GM12865 (cell line): ENCODE data around the gene CLDN34.

Experiments
- DNase-seq: peaks from one replicate; pipeline ENCODE4 v3.0.0; 2010; ENCODE audit warnings: low read depth
- H3K4me3 ChIP-seq: 2 replicates; pipeline ENCODE4 v1.5.1; 2011; ENCODE audit warnings: mild to moderate bottlenecking, low read depth, low read length, control low read depth
- TF ChIP-seq, protein P1 (sequence below): IDR thresholded peaks from 2 replicates; pipeline ENCODE4 v1.5.1; 2011; ENCODE audit warnings: low read length, control low read depth, low read depth, inconsistent platforms; ENCODE audit not compliant: insufficient read depth; ENCODE audit errors: missing control alignments

CLDN34 gene, protein sequence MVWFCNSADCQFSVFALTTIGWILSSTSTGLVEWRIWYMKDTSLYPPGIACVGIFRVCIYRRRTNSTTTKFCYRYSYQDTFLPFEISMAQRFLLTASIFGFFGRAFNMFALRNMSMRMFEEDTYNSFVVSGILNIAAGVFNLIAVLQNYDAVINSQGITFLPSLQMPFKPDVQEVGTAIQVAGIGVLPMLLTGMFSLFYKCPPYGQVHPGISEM

DNA sequence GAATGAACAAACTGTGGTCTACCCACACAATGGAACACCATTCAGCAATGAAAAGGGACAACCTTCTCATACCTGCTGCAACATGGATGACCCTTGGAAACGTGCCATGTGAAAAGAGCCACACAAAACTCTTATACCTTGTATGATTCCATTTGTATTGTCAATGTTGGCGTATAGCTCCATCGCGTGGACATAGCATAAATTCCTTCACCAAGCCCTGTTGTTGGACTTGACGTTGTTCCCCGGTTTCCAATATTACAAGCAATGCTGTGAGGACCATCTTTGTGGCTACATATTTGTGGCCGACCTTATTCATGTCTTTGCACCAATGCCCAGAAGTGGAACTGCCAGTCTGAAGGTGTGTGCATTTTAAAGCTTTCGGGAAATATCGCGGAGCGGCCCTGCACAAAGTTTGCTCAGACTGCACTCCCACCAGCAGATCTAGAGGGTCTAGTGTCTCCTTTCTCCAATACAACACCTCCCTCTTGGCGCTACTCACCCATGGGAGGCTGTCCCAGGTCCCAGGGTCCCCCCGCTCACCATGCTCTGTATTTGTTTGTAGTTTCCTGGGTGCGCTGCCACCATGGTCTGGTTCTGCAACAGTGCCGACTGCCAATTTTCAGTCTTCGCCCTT lies at the start of gene CLDN34:
Gene CLDN34 (plus strand): TSS at position 584 of the 634 bp plus-strand sequence. CDS start 0 bp downstream, at position 584.
- TF ChIP-seq, protein P1, sequence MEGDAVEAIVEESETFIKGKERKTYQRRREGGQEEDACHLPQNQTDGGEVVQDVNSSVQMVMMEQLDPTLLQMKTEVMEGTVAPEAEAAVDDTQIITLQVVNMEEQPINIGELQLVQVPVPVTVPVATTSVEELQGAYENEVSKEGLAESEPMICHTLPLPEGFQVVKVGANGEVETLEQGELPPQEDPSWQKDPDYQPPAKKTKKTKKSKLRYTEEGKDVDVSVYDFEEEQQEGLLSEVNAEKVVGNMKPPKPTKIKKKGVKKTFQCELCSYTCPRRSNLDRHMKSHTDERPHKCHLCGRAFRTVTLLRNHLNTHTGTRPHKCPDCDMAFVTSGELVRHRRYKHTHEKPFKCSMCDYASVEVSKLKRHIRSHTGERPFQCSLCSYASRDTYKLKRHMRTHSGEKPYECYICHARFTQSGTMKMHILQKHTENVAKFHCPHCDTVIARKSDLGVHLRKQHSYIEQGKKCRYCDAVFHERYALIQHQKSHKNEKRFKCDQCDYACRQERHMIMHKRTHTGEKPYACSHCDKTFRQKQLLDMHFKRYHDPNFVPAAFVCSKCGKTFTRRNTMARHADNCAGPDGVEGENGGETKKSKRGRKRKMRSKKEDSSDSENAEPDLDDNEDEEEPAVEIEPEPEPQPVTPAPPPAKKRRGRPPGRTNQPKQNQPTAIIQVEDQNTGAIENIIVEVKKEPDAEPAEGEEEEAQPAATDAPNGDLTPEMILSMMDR: no peak
- no peak within 1 kb of the TSS for H3K4me3 ChIP-seq
- no peak for DNase-seq

DNA sequence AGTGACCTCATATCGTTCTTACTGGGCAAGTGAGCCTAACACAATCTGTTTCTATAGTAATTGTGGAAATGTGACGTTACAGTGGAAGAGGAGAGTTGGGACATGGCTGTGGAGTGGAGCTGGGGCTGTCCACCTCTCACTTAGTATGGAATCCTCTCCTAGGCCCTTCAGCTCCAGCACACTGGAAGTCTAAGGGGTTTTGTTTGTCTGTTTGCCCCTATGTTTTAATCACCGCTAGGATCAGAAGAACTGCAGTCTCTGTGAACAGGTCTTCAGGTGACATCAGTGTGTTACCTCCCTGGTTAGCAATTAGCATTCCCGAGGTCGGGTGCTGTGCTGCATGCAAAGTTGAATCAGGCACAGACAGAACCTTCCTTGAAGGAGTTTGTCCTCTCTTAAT lies 49.3 kb upstream of the CLDN34 start:
- no peak for DNase-seq
- H3K4me3 ChIP-seq: no peak overlapping the region
- TF ChIP-seq, protein P1: no peak

DNA sequence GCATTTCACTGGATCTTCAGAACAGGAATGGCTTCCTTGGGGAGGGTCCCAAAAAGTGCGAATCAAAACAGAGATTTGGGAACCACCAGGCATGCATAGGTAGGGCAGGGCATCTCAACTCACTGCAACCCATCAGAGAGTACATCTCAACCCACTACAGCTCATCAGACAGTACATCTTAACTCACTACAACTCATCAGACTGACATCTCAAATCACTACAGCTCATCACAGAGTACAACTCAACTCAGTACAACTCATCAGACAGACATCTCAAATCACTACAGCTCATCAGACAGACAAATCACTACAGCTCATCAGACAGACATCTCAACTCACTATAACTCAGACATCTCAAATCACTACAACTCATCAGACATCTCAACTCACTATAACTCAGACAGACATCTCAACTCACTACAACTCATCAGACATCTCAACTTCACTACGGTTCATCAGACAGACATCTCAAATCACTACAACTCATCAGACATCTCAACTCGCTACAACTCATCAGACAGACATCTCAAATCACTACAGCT lies 47.5 kb upstream of the CLDN34 start:
- TF ChIP-seq, protein P1: no peak
- H3K4me3 ChIP-seq: no peak overlapping the region
- DNase-seq: no peak

DNA sequence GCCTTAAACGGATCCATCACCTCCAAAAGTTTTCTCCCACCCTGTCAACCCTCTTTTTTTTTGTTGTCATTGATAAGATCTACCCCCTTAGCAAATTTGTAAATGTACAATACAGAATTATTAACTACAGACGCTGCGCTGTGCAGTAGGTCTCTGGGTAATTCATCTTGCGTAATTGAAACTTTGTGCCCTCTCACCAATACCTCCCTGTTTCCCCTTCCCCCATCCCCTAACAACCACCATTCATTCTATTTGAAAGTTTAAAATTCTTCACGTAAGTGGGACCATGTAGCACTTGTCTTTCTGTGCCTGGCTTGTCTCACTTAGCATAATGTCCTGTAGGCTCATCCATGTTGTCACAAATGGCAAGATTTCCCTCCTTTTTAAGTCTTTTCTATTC lies 45.8 kb upstream of the CLDN34 start:
- TF ChIP-seq, protein P1: no peak
- no peak overlapping the region for H3K4me3 ChIP-seq
- DNase-seq: no peak

DNA sequence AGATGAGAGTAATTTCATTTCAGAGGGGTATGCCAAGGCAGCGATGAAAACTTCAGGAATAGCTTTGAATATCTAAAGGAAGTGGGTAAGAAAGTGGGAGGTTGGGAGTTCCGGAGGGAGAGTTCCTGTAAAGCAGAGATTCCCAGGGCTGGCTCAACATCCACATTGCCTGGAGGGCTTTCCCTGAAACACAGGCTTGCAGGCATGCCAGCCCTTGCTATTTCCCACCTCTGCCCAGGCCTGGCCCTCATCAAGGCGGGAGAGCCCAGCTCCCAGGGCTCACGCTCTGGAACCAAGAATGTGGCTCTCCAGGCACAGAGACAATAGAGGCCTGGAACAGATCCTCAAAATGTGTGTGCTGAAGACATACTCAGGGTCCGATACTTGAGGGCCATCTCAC lies 43.8 kb upstream of the CLDN34 start:
- TF ChIP-seq, protein P1: no peak
- DNase-seq: no peak

DNA sequence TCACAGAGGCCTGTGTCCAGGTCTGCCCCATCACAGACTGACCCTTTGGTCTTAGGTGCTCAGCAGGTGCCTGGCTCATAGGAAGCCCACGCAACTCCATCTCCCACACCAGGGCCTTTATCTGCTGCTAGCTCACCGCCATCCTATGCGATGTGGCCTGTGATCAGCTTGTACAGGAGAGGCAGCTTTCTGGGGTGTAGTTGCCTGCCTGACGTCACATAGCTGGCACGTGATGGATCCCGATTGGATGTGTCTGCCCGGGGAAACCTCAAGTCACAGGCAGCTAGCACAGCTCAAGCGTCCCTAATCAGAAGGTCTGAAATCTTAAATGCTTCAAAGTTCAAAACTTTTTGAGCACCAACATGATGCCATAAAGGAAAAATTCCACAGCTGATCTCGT lies 41.2 kb upstream of the CLDN34 start:
- DNase-seq: no peak
- no peak overlapping the region for H3K4me3 ChIP-seq
- TF ChIP-seq, protein P1: no peak

More for the DNA sequence above, 43.8 kb upstream of the CLDN34 start:
- H3K4me3 ChIP-seq: no peak overlapping the region
